ENCODE measurements around the gene HBP1.
"Not testable (repeated sequence)": the region's sequence is repeated elsewhere in the genome, so short reads cannot be mapped to it uniquely, and the experiment has no call there.

The HBP1 gene

GRCh38 chr7:107232568-107233090, 63.8 kb downstream of the HBP1 start:
- no peak for DNase-seq

- no peak for DNase-seq
These were observed 64.4 kb downstream of the HBP1 start for GRCh38 chr7:107233174-107233573.

DNA sequence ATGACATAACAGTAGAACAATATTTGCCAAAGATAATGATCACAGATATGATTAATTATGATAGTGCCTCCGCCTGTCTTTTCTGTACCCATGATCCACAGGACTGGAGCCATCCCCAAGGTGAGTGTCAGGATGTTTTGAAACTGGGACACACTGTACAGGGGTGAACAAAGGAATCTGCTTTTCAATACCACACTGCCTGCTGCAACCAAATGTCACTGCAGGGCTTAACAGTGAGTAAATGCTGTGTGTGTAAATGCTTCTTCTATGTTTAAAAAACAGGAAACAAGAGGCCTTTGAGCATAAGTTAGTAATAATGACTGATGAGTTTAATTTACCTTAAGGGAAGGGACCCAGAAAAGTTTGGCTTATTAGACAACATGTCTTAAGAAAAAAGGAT, 65.2 kb downstream of the HBP1 start:
- DNase-seq = no peak

GRCh38 chr7:107234436-107234835, 65.6 kb downstream of the HBP1 start:
- DNase-seq = no peak

DNA sequence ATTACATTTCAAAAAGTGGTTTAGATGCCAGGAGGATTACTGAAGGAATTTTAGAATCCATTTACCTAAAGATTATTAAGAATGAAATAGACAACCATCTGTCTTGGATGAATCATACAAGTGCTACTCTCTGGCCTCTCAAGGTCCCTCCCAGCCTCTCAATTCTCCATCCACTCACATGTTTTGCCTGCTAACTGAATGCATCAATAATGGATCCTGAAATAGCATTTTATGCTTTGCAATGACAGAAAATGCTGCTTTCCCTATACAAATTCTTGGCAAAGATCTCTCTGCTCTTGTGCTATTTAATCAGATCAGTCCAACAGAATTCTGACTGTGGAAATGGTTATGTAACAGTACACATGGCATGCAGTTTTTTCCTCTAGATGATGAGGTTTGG, 68.1 kb downstream of the HBP1 start:
- DNase-seq = no peak

- DNase-seq = no peak
These were observed 68.6 kb downstream of the HBP1 start for GRCh38 chr7:107237451-107237850.

- DNase-seq = no peak
These were observed 73.5 kb downstream of the HBP1 start for GRCh38 chr7:107242267-107242666.

DNA sequence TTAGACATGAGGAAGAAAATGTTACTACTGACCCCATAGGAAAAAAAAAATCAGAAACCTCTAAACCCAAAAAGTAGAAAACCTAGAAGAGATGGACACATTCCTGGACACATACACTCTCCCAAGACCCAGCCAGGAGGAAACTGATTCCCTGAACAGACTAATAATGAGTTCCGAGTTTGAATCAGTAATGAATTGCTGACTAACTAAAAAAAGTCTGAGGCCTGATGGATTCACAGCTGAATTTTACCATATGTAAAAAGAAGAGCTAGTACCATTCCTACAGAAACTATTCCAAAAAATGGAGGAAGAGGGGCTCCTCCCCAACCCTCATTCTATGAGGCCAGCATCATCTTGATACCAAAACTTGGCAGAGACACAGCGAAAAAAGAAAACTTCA, 75.8 kb downstream of the HBP1 start:
- DNase-seq = no peak

- DNase-seq = not testable (repeated sequence)
These were observed 78.0 kb downstream of the HBP1 start for GRCh38 chr7:107246836-107247235.

GRCh38 chr7:107248551-107249316, 79.9 kb downstream of the HBP1 start:
- no peak for DNase-seq

GRCh38 chr7:107251963-107252362, 83.2 kb downstream of the HBP1 start:
- no peak for DNase-seq
